Erythroblast (primary cell): ENCODE data around the gene PTTG1IP.

Experiments
- DNase-seq, 2 experiments: peaks; one replicate each; lab custom pipeline; 2025; lab: John Stamatoyannopoulos, UW
- GATA1 ChIP-seq: IDR thresholded peaks from 2 replicates; pipeline ENCODE4 v1.6.1; 2011; ENCODE audit warnings: low read depth, mild to moderate bottlenecking, control low read depth, low read length, moderate library complexity
- POLR2A ChIP-seq: IDR thresholded peaks from 2 replicates; pipeline ENCODE4 v1.6.1; 2011; ENCODE audit warnings: mild to moderate bottlenecking, low read length

The PTTG1IP gene

DNA sequence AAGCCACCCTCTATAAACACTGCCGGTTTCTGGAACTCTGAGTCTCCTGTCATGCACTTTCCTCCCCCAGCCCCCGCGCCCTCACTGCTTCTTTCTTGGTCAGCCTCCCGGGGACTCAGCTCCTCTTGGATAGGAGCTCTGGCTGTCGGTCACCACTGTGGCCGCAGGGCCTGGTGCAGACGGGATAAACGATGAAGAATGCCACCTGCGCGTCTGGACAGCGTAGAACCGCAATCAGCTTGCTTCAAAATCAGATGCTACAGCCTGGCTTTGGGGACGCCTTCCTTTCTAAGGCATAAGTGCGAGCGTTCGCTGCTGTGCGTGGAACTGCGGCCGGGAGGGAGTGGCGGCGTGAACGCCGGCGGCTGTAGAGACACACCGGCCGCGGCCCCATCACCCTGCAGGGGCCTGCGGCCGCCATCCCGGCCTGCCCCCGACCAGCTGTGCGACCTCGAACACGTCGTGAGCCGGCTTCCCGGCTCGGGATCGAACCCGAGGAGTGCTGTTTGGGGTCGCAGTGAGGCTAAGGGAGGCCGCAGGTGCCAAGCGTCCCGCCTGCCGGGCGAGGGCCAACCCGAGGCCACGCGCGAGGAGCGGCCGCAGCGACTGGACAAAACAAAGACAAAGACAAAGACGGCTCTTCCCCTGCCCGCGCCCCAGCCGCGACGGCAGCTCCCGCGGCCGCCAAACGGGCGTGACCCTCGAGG, 688 bp downstream of the PTTG1IP start:
- no peak for TF ChIP-seq GATA1
- TF ChIP-seq POLR2A: no peak
- peak; percentile 70 to 71 for DNase-seq

DNA sequence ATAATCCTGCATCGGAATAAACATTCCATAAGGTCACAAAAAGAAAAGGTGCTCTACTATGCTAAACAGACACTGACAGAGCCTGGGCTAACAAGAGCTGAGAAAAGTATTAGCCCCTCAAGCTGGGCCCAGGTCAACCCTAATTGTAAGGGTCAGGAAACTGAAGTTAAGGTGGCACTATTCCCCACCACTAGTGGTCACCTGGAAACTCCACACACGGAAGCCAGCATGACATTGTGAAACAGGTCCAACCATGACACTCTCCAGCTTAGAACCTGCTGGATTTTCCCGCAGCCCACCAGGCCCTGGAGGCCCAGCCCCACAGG, 1.2 kb downstream of the PTTG1IP start:
- peak in 1 of 2 experiments; percentile 66 for DNase-seq
- TF ChIP-seq POLR2A (no peak), GATA1 (no peak)

DNA sequence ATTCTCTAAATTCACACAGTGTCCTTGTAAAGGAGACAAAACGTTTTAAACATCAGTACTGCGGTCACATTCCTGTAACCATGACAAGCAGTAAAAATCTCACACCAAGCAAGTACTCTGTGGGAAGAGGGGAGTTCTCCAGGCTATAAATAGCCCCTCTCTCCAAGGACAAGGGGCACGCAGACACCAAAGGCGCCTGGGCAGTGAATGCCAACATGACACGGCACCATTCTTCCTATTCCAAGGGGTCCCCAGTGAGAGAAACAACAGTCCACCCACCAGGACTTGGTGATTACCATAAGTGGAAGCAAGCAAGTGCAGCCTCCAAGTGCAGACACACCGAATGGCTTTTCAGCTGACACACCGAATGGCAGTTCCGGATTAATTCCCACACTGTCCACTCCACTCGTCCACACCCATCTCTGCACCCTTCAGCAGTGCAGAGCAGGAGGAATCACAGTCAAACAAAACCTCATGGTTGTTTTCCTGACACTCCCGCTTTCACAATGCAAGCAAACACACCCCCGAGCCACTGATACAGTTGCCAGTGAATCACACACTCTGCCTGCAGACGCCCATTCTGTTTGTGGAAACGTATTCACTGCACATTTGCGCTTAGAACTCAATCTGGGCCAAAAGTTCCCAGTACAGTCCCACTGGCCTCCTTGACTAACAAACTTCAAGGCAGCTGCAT, 1.8 kb downstream of the PTTG1IP start:
- peak; percentile 34 to 51 for DNase-seq

DNA sequence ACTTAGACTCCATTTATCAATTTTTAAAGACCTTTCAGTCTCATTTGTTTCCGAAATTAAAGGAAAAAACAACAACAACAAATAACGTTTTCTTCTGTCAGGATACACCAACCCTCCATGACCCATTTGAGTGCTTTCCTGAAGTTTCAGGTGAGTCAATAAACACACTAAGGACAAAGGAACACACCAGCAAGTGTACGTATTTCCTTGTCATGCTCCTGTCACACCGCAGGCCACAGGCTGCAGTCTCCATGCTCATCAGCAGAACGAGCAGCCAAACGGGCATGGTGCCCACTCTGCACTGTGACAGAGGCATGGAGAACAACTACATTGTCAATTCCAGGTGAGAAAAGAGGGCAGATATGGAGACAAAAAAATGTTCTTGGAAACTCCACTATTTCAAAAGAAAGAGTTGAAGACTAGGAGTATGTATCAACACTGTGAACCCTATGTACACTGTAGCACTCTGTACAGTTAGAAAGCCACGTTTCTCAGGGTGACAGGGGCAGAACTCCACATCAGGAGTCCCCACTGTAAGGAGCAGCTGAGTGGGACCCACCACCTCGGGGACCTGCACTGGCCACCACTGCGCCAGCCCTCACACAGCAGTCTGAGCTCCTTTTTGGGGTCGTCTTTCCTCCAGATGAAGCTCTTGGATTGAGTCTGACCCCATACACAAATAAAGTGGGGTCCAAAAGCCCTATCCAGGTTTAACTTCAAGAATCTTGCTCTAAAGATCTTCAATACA, 2.6 kb downstream of the PTTG1IP start:
- peak in 1 of 2 experiments; percentile 56 for DNase-seq
- TF ChIP-seq GATA1: no peak
- TF ChIP-seq POLR2A: no peak

More for the DNA sequence above, 1.8 kb downstream of the PTTG1IP start:
- no peak for TF ChIP-seq GATA1
- no peak for TF ChIP-seq POLR2A

DNA sequence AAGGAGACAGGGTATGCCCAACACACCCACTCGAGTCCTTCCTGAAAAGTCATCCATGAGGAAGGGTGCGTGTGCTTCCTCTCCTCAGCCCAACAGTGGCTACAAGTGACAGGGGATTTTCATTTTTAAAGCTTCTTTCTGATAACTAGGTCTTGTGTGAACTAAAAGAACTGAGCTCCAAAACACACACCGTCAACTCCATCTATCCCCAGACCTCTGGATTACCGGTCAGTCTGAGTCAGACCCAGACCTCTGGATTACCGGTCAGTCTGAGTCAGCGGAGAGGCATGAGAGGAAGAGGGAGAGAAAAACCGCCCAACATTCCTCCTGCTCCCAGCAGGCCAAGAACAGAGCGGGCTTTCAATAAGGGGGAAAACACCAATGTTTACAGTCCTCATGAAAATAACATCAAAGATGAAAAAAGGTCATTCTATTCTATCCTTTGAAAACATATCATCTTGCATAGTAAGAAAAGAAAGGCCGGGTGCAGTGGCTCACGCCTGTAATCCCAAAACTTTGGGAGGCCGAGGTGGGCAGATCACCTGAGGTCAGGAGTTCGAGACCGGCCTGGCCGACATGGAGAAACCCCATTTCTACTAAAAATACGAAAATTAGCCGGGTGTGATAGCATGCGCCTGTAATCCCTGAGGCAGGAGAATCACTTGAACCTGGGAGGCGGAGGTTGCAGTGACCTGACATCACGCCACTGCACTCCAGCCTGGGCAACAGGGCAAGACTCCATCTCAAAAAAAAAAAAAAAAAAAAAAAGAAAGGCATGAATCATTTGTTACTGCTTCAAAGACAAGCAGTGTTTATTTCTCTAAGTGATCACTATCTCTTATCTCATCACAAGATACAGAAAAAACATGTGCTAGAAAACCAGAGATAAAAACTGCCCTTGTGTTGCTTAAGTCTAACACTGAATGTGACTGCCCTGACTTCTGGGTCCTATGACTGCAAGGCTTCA, 3.4 kb downstream of the PTTG1IP start:
- TF ChIP-seq POLR2A (no peak), GATA1 (no peak)
- peak; percentile 56 to 67 for DNase-seq

DNA sequence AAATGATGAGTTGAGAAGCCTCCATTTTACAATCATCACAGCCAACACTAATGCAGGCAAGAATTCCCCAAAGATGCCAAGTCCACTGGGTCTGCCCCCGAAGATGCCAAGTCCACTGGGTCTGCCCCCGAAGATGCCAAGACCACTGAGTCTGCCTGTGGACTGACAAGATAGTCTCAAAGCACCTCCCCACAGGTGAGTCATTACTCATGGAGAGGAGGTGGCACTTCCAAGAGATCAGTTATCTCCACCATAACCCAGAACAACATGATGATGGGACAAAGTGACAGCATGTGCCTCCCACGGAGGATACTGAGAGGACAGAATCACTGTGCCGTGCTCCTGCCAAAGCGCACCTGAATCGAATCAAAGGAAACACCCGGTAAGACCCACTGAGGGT, 4.8 kb downstream of the PTTG1IP start:
- TF ChIP-seq POLR2A (no peak), GATA1 (no peak)
- DNase-seq: no peak

DNA sequence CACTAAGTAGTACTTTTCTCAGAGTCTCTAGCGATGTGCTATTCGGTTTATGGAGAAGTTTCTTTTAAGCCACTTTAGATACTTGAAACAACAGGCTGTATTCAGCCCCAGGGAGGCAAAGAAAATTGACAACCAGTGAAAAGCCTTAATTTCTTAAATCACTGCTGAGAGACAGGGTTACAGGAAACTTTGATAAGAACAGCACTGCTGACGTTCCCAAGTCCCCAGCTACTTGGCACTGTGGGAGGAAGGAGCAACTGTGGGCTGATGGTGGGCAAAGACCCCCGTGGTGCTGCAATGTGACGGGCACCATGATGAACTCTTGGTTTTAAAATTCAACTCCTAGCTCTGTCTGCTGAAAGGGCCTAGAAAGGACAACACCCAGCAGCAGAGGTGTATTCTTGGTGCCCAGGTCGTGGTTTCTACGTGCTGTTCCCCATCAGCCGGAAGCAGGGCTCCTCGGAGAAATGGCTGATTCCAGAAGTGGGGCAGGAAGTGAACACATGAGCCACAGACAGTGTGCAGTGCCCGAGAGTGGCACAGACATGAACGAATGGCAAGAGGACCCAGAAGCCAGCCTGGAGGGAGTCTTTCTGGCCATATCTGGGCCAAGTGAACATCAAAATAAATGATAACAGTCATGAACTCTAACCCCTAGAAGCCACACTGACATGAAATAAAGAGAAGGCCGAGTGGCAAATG, 5.3 kb downstream of the PTTG1IP start:
- DNase-seq: no peak
- TF ChIP-seq POLR2A (no peak), GATA1 (no peak)

DNA sequence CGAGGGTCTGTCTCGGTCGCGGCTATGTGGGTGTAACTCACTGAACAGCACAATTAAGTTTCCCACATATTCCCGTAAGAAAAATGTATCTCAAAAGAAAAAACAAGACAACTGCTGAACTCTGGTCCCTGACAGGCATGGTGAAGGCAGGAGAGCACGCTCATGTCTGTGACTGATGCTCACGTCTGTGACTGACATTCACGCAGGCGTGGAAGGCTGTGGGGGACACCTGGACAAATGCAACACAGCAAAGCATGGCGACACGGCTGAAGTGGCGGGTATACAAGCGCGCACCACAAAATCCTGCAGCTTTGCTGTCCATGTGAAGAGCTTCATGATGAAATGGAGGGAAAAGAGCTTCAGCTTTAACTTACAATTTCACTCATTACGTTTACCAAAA, 6.0 kb downstream of the PTTG1IP start:
- DNase-seq: no peak
- TF ChIP-seq POLR2A: no peak
- TF ChIP-seq GATA1: no peak

DNA sequence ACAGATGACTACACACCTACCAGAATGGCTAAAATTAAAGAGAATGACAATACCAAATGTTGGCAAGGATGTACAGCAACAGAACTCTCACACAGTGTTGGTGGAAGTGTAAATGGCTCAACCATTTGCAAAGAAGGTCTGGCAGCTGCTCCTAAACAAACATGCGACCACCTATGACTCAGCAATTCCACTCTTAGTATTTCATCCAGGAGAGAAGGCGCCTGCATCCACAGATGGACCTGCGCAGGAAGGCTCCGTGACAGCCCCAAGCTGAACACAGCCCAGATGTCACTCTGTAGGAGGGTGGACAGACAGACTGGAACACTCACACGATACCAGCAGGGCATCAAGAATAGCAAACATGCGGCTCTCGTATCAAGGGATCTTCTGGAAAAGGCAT, 6.7 kb downstream of the PTTG1IP start:
- DNase-seq: peak in 1 of 2 experiments; percentile 41

DNA sequence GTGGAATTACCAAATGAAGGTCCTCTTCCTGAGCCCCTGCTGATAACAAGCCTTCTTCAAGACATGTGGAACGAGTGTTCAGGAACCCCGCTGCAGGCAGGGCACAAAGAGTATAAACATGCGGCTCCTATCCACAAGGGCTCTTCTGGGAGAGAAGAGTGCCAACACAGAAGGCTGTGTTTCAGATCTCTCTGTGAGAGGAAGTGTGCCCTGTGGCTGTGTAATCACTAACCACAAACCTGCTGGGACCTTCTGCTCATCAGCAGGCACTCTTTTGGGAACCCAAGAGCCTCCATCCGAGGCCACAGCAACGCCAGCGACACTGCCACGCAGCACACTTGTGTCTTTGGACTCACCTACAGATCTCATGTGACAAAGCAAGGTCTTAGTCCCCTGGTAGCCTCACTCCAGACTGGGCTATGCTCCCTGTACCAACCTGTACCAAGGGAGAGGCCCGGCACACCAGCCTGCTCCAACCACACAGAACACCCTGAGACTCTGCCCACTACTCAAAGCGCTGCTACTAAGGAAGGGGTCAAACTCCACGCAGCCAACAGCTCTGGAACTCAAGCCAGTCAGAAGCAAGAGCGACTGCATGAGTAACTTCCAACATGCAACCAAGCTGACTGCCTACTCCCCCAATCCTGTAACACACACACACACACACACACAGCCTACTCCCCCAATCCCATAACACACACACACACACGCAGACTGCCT, 7.8 kb downstream of the PTTG1IP start:
- TF ChIP-seq GATA1 (no peak), POLR2A (no peak)
- peak in 1 of 2 experiments; percentile 29 for DNase-seq

More for the DNA sequence above, 6.7 kb downstream of the PTTG1IP start:
- no peak for TF ChIP-seq GATA1
- no peak for TF ChIP-seq POLR2A

DNA sequence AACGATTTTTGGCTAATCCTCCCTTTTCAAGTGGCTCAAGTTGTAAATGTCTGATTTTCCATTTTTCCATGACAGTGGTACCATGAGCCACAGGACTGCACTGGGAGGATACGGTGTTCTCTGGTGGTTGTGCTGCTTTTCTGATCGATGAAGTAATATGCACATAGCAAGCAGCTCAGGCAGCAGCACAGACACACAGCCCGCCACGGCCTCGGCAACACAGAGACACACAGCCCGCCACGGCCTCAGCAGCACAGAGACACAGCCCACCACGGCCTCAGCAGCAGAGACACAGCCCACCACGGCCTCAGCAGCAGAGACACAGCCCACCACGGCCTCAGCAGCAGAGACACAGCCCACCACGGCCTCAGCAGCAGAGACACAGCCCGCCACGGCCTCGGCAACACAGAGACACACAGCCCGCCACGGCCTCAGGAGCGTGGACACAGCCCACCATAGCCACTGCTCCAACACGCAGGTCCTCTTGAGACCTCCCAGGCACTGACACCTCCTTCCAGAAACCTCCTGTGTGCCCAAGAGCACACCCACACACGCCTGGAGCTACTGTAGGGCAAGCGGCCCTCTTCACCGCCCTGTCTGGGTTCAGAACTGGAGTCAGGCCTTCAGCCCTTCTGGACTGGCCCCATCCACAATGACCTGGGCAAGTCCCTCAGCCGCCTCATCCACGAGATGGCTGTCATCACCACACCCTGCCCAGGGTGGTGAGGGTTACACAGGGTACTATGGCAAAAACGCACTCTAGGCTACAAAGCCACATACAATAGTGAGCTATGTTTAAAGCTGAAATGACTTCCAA, 10.4 kb downstream of the PTTG1IP start:
- no peak for DNase-seq
- TF ChIP-seq GATA1 (no peak), POLR2A (no peak)
